HG02970 (cell line): ENCODE measurements around the gene ZNF329.
A peak's percentile ranks its signal among the peaks of the same experiment; 100 is the strongest.
"Not testable (repeated sequence)": the region's sequence is repeated elsewhere in the genome, so short reads cannot be mapped to it uniquely, and the experiment has no call there.

Experiments
- ATAC-seq: cut with Tn5 transposase; IDR thresholded peaks from one replicate; pipeline ENCODE4 v1.9.1; 2021; ENCODE audit warnings: mild to moderate bottlenecking, moderate library complexity, moderate number of reproducible peaks; ENCODE audit not compliant: unreplicated experiment, low FRiP score

The ZNF329 gene

DNA sequence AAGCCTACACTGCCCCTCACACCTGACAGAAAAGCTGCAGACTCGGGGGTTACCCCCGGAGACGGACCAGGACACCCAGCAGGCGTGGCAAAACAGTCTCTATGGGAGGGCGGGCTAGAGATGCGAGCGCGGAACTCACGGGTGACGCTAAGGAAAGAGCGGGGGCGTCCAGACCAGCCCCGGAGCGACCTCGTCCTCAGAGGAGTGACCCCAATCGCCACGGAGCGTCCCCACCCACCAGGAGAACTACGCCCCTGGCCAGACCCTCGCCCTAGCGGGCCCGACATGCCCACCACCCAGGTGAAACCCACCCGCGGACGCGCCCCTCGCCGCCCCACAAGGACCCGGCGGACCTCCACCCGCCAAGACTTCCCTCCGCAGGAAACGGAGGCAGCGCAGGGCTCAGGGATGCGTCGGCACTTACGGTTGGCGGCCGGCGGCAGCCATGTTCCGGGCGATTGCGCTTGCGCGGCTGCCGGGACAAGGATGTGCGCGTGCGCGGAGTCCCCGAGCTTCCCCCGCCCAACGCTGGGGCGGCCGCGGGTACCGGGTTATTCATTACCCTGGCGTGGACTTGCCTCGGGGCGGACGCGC lies at the start of gene ZNF329:
Gene ZNF329 (minus strand): TSS at position 462 of the 594 bp plus-strand sequence. CDS start 21,286 bp downstream, outside the sequence.
- ATAC-seq: peak; percentile 70

DNA sequence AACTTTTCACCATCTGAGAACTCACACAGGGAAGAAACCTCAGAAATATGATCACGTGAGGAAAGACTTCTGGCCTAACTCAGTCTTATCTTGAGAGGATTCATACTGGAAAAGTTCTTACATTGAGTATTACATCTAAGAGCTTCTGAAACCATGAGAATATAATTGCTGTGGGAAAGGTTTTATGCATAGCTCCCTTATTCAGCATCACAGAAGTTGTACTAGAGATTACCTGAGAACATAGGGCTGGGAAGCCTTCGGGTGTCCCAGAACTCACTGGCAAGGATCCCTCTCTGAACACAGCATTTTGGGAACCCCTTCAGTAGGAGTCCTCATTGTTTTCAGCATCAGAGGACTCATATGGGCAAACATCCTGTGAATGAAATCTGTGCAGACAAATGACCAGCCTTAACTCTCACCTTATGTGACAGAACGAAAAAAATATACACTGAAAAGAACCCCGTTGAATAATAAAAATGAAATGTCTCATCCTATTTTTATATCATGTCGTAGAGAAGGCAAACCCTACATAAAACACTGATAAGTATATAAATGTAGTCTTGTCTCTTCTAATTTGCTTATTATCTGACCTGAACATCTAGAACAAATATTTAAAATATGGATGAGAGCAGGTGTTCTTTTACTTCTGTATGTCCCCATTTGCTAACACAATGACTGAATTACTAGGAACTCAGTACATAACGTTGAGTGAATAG lies 46.5 kb upstream of the ZNF329 start:
- no peak for ATAC-seq

GRCh38 chr19:58183817-58184215 lies 33.2 kb upstream of the ZNF329 start:
- ATAC-seq: no peak

DNA sequence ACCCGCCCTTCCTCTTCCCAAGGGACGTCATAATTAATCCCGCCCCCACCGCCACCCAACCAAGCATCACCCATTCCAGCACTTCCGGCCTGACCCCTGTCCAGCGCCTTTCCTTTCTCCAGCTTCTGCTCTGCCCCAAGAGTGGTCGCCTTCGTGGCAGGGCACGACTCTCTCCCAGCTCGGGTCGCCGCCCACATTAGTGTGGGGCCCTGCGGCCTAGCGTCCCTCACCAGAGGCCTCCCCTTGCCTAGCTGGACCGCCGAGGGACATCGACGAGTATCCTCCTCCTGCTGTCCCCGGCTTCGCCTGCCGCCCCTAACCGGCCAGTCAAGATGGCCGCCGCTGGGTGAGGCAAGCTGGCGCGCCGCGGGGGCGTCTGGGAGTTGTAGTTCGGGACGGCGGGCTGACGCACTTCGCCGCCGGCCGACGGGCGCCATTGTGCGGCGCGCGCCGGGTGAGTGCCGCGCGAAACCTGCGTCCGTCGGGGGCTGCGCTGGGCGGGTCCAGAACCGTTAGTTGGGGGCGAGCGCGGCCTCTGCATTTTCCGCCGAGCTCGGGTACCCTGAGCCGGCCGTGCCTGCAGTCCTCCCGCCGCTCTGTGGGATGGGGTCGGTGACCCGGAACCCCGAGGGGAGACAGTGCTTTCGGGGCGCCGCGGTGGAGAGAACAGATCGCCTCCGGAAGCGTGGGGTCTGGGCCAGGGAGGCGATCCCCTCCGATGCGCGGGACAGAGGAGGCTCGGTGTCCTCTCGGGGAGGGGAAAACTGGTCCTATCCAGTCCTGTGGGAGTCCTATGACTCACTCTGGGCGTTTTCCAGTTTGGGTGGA lies 32.6 kb upstream of the ZNF329 start, which contains the start of gene ZNF274:
Gene ZNF274 (plus strand): TSS at position 73 of the 828 bp plus-strand sequence. CDS start 905 bp downstream, outside the sequence.
- ATAC-seq: peak; percentile 82

GRCh38 chr19:58182577-58182988 lies 32.0 kb upstream of the ZNF329 start:
- ATAC-seq: no peak

GRCh38 chr19:58181902-58182576 lies 31.4 kb upstream of the ZNF329 start:
- no peak for ATAC-seq

GRCh38 chr19:58170860-58171259 lies 20.3 kb upstream of the ZNF329 start:
- no peak for ATAC-seq

DNA sequence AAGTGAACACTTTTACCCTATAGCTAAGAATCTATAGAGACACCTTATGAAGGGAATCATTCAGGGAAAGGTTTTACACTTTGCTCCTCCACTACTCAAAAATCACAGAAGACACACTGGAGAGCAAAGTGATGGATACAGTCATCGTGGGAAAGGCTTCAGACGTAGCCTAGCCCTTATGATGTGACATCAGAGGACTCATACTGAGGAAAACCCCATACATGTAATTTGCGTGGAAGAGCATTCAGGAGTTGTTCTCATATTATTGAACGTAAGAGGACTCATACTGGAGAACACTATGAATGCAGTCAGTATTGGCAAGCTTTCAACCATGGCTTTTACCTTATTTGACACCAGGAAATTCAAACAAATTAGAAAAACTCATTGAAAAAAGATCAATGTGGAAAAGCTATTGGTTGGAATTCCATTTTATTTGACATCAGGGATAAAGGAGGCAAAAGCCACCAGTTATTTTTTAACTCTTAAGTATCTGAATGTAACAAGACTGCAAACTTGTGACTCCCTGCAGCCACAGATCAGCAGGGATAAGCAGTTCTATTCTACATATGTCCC lies 16.2 kb upstream of the ZNF329 start:
- ATAC-seq: no peak

- ATAC-seq: no peak
These were observed 15.7 kb upstream of the ZNF329 start for GRCh38 chr19:58166268-58166667.

DNA sequence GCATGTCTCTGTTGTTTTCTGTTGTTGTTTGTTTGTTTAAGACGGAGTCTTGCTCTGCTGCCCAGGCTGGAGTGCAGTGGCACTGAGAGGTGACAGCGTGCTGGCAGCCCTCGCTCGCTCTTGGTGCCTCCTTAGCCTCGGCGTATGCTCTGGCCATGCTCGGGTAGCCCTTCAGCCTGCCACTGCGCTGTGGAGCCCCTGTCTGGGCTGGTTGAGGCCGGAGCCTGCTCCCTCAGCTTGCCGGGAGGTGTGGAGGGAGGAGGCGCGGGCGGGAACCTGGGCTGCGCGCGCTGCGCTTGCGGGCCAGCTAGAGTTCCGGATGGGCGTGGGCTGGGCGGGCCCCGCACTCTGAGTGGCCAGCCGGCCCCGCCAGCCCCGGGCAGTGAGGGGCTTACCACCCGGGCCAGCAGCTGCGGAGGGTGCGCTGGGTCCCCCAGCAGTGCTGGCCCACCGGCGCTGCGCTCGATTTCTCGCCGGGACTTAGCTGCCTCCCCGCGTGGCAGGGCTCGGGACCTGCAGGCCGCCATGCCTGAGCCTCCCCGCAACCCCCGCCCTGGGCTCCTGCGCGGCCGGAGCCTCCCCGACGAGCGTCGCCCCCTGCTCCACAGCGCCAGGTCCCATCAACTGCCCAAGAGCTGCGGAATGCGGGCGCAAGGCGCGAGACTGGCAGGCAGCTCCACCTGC lies 6.6 kb upstream of the ZNF329 start:
- ATAC-seq: no peak

- ATAC-seq: peak; percentile 73
These were observed 4.4 kb upstream of the ZNF329 start for GRCh38 chr19:58154679-58155648.

- ATAC-seq: no peak
These were observed 3.7 kb upstream of the ZNF329 start for GRCh38 chr19:58154287-58154678.

DNA sequence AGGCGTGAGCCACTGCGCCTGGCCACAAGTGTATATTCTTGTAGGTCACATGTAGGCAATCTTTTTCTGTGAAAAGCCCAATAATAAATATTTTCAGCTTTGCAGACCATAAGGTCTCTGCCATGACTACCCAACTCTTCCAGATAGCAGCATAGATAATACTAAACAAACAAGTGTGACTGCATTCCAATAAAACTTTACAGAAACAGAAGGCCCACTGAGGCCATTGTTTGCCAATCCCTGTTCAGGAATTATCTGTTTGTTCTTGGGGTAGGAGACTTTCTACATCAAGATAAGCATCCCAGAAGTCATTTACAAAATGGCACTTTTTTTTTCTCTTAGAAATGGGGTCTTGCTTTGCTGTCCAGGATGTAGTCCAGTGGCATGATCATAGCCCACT lies 2.8 kb upstream of the ZNF329 start:
- no peak for ATAC-seq

DNA sequence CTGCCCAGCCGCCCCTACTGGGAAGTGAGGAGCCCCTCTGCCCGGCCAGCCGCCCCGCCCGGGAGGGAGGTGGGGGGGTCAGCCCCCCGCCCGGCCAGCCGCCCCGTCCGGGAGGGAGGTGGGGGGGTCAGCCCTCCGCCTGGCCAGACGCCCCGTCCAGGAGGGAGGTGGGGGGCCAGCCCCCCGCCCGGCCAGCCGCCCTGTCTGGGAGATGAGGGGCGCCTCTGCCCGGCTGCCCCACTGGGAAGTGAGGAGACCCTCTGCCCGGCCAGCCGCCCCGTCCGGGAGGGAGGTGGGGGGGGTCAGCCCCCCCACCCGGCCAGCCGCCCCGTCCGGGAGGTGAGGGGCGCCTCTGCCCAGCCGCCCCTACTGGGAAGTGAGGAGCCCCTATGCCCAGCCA lies 3.1 kb downstream of the ZNF329 start:
- ATAC-seq: not testable (repeated sequence)

GRCh38 chr19:58145849-58146248 lies 4.7 kb downstream of the ZNF329 start:
- ATAC-seq: no peak

- no peak for ATAC-seq
These were observed 16.3 kb downstream of the ZNF329 start for GRCh38 chr19:58134244-58134643.

DNA sequence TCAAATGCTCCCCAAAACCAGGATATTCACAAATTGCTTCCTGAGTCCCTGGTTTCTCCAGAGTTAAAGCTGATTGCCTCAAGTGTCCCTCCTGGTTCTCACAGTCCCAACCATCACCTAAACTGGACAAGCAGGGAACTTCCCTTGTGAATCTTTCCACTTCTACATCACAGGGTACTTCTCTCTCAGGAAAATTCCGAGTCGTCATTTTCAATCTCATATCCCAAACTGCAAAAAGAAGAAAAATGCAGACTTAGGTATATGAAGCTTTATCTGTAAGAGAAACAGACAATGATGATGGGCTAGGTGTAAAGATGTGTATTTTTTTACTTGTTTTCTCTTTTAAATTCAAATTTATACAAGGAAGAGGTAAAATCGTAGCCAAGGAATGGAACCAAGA lies 21.3 kb downstream of the ZNF329 start:
- ATAC-seq: no peak

GRCh38 chr19:58128041-58128685 lies 22.4 kb downstream of the ZNF329 start:
- no peak for ATAC-seq
